Activated CD4-positive, alpha-beta T cell treated with anti-CD3 and anti-CD28 coated beads for 36 hours (primary cell): Measurements from ENCODE around the gene LAG3. TPM values are rescaled to one million over a fixed set of nuclear protein-coding genes. Genes with fewer than 3 reads are reported as not detected.

Experiments used
- ATAC-seq: fragments of 200-7000 bp; cut with Tn5 transposase; one replicate; pipeline ENCODE4 v1.10.0; 2021; ENCODE audit warnings: mild to moderate bottlenecking, moderate library complexity
- CTCF ChIA-PET: fragments of 350-600 bp; sonication (Branson Sonifier 250); formaldehyde crosslinking; loops from one replicate; lab custom pipeline; 2021; ENCODE audit warnings: antibody characterized with exemption; lab: Charles Lee
- POLR2A ChIA-PET: fragments of 350-600 bp; sonication (Branson Sonifier 250); formaldehyde crosslinking; loops from one replicate; lab custom pipeline; 2021; ENCODE audit warnings: antibody characterized with exemption, inconsistent platforms; lab: Charles Lee
- DNase-seq: peaks from one replicate; pipeline ENCODE4 v3.0.0-alpha.2; 2020
- H3K27ac Mint-ChIP-seq: one replicate; pipeline ENCODE4 v1.8.0; 2021; ENCODE audit warnings: mixed read lengths
- H3K27me3 Mint-ChIP-seq: one replicate; pipeline ENCODE4 v1.8.0; 2021; ENCODE audit warnings: mixed read lengths
- H3K36me3 Mint-ChIP-seq: one replicate; pipeline ENCODE4 v1.8.0; 2021; ENCODE audit warnings: low read depth, mixed read lengths
- H3K4me1 Mint-ChIP-seq: one replicate; pipeline ENCODE4 v1.8.0; 2021; ENCODE audit warnings: mixed read lengths
- H3K4me3 Mint-ChIP-seq: one replicate; pipeline ENCODE4 v1.8.0; 2021; ENCODE audit warnings: mild to moderate bottlenecking, moderate library complexity, mixed read lengths
- H3K9me3 Mint-ChIP-seq: one replicate; pipeline ENCODE4 v1.8.0; 2021; ENCODE audit warnings: low read depth, mixed read lengths
- intact Hi-C, 2 experiments: fragments of 100-400 bp; cut with DNase I in 1 of 2; cut with micrococcal nuclease in 1 of 2; formaldehyde crosslinking; loops; one replicate each; pipeline versions ENCODE4 v1.14.2 to v1.15.1; 2022 to 2024; cut with DNase I, micrococcal nuclease
- total RNA-seq, 2 experiments: library from RNA; stranded (reverse); gene quantifications; one replicate each; pipeline ENCODE4 v1.2.3, GENCODE V29; 2021

LAG3 gene
- total RNA-seq, result 10 to 100 TPM; 88.2 to 93.9 TPM

- Mint-ChIP-seq H3K4me3 (peak within 1 kb of the TSS; percentile 86), H3K4me1 (peaks cover 77% of the 10 kb centered on the region), H3K27me3 (peaks cover 20% of the 10 kb centered on the region), H3K27ac (peak within 1 kb of the TSS; percentile 89), H3K36me3 (peaks cover 41% of the 10 kb centered on the region), H3K9me3 (no peaks in the 10 kb centered on the region)
- DNase-seq, result peak; percentile 86
- peak; percentile 55 for ATAC-seq
- CTCF ChIA-PET, result interaction anchor here (0.7 to 2.7 kb wide), 4 partner anchors 9 to 101 kb away, joined by 3 to 21 read pairs (median 10); partner anchors contain the start of genes MLF2 and SPSB2
- intact Hi-C loops, result loop anchor here in 1 of 2 experiments (2.0 kb wide), 1 partner anchor 18 kb away; no protein-coding TSS in a partner anchor
- POLR2A ChIA-PET, result interaction anchor here (0.6 kb wide), 2 partner anchors 10 to 20 kb away, joined by 3 to 5 read pairs; no protein-coding TSS in a partner anchor
These were observed at the start of gene LAG3 for GRCh38 chr12:6772331-6772695. Gene LAG3, plus strand, starts transcription at chr12:6772520. Its CDS starts 333 bp downstream, at chr12:6772853.

- Mint-ChIP-seq H3K27me3 (no peaks in the 10 kb centered on the region), H3K36me3 (peaks cover 4% of the 10 kb centered on the region), H3K9me3 (no peaks in the 10 kb centered on the region), H3K27ac (peak overlapping the region; percentile 52), H3K4me3 (peak overlapping the region; percentile 80), H3K4me1 (peaks cover 18% of the 10 kb centered on the region)
- ChIA-PET POLR2A (interaction anchor here (1.3 to 2.8 kb wide), 4 partner anchors 13 to 130 kb away, joined by 3 to 18 read pairs (median 12); partner anchors contain the start of genes USP5 and ZNF384), CTCF (interaction anchor here (0.7 to 2.9 kb wide), 12 partner anchors 9 to 215 kb away, joined by 3 to 11 read pairs (median 7); partner anchors contain the start of genes MLF2, SPSB2 and ZNF384)
- DNase-seq, result no peak
- ATAC-seq, result no peak
- intact Hi-C loops, result loop anchor here (5.0 to 10.0 kb wide), 2 partner anchors 54 to 382 kb away; partner anchors contain the start of gene C1RL (in 1 of the 2)
These were observed 49.5 kb upstream of the LAG3 start for GRCh38 chr12:6722863-6723262.

DNA sequence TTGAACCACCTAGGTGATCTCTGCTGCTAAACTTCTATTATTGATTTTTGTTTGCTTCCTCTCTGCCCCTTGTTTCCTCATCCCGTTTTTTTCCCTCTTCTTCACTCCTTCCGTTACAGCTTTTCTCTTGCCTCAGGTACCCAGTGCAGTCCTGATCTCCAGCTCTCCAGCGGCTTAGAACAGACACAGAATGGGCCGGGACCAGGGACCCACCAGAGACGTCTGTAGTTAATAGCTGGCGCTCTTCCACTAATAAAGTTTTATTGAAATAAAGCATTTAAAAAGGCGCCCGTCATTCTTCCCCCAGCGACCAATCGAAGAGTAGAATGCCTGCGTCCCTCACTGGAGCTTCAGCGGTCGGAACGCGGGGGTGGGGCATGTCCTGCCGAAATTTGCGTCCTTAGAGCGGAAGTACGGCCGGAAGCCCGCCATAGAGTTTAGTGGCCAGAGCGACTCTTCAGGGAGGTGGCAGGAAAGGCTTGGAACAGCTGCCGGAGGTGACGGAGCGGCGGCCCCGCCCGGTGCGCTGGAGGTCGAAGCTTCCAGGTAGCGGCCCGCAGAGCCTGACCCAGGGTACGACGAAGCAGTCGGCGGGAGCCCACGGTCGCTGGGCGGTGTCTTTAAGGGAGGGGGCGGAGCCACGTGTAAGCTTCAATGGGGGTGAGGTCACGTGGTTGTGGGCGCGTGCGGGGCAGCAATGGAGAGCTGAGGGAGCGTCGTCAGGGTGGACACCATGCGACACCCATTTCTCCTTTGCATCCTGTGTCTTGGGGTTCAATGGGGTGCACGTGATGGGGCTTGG is 48.5 kb upstream of the LAG3 start, which contains the start of gene COPS7A:
Gene COPS7A, plus strand, starts transcription at position 440 of the 802 bp plus-strand sequence. CDS start 611 bp downstream, outside the sequence.
- intact Hi-C loops, result loop anchor here (1.0 to 10.0 kb wide), 14 partner anchors 29 to 465 kb away; partner anchors contain the start of genes ING4 (in 2 of the 2), USP5 (in 2 of the 2), ZNF384 (in 2 of the 2) and C1RL (in 1 of the 2)
- Mint-ChIP-seq H3K9me3 (no peaks in the 10 kb centered on the region), H3K4me1 (peaks cover 18% of the 10 kb centered on the region), H3K27ac (peak within 1 kb of the TSS; percentile 97), H3K36me3 (peaks cover 6% of the 10 kb centered on the region), H3K27me3 (no peaks in the 10 kb centered on the region), H3K4me3 (peak within 1 kb of the TSS; percentile 80)
- ChIA-PET CTCF (interaction anchor here (0.6 to 2.9 kb wide), 25 partner anchors 10 to 242 kb away, joined by 3 to 11 read pairs (median 4); partner anchors contain the start of genes CDCA3, MLF2, SPSB2 and USP5), POLR2A (interaction anchor here (0.6 to 2.8 kb wide), 17 partner anchors 9 to 1267 kb away, joined by 3 to 18 read pairs (median 4); partner anchors contain the start of genes C12orf57, MLF2, MRPL51 and NOP2)
- peak; percentile 98 for DNase-seq
- peak; percentile 96 for ATAC-seq

GRCh38 chr12:6724409-6724797 is 47.9 kb upstream of the LAG3 start:
- POLR2A ChIA-PET, result interaction anchor here (0.6 to 2.8 kb wide), 16 partner anchors 8 to 1266 kb away, joined by 3 to 18 read pairs (median 4); partner anchors contain the start of genes C12orf57, MLF2, MRPL51 and NOP2
- peak; percentile 42 for ATAC-seq
- Mint-ChIP-seq H3K27me3 (no peaks in the 10 kb centered on the region), H3K4me1 (peaks cover 18% of the 10 kb centered on the region), H3K36me3 (peaks cover 12% of the 10 kb centered on the region), H3K27ac (peak overlapping the region; percentile 97), H3K4me3 (peak overlapping the region; percentile 80), H3K9me3 (no peaks in the 10 kb centered on the region)
- intact Hi-C loops, result loop anchor here (1.0 to 10.0 kb wide), 14 partner anchors 29 to 465 kb away; partner anchors contain the start of genes ING4 (in 2 of the 2), USP5 (in 2 of the 2), ZNF384 (in 2 of the 2) and C1RL (in 1 of the 2)
- CTCF ChIA-PET, result interaction anchor here (0.7 to 2.9 kb wide), 15 partner anchors 9 to 241 kb away, joined by 3 to 10 read pairs (median 5); partner anchors contain the start of genes CDCA3, MLF2 and USP5
- no peak for DNase-seq

GRCh38 chr12:6725350-6725749 is 47.0 kb upstream of the LAG3 start:
- peaks cover 18% of the 10 kb centered on the region for H3K4me1 Mint-ChIP-seq
- DNase-seq (no peak), ATAC-seq (no peak)
- peak overlapping the region; percentile 6 for H3K27ac Mint-ChIP-seq
- ChIA-PET CTCF (interaction anchor here (0.6 to 2.8 kb wide), 3 partner anchors 8 to 100 kb away, joined by 3 to 8 read pairs (median 7); no protein-coding TSS in a partner anchor), POLR2A (interaction anchor here (0.7 to 2.8 kb wide), 4 partner anchors 36 to 157 kb away, joined by 3 to 18 read pairs (median 4); partner anchors contain the start of genes CDCA3, NOP2, SPSB2 and ZNF384)
- peak overlapping the region; percentile 80 for H3K4me3 Mint-ChIP-seq
- H3K36me3 Mint-ChIP-seq, result peaks cover 19% of the 10 kb centered on the region
- no peaks in the 10 kb centered on the region for H3K9me3 Mint-ChIP-seq
- H3K27me3 Mint-ChIP-seq, result no peaks in the 10 kb centered on the region
- intact Hi-C loops, result loop anchor here (2.0 to 10.0 kb wide), 2 partner anchors 63 to 379 kb away; partner anchors contain the start of genes C1RL (in 1 of the 2) and ING4 (in 1 of the 2)

DNA sequence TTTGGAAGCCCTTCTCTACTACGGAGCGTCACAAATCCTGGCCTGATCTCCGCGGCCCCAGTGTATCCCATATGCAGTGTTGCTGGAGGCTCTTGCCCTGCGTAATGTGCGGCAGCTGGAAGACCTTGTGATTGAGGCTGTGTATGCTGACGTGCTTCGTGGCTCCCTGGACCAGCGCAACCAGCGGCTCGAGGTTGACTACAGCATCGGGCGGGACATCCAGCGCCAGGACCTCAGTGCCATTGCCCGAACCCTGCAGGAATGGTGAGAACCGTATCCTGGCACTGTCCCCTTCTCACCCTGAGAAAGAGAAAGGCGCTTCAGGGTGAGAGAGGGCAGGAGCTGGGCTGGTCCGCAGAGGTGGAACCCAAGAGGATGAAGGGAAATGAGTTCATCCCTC is 43.1 kb upstream of the LAG3 start:
- DNase-seq (no peak), ATAC-seq (no peak)
- intact Hi-C loops, result loop anchor here in 1 of 2 experiments (10.0 kb wide), 1 partner anchor 376 kb away; the partner anchor contains the start of gene C1RL
- ChIA-PET POLR2A (no interaction called here), CTCF (interaction anchor here (0.7 to 1.0 kb wide), 2 partner anchors 86 to 105 kb away, joined by 3 read pairs; no protein-coding TSS in a partner anchor)
- Mint-ChIP-seq H3K4me3 (no peak overlapping the region), H3K36me3 (peaks cover 25% of the 10 kb centered on the region), H3K9me3 (no peaks in the 10 kb centered on the region), H3K4me1 (peaks cover 11% of the 10 kb centered on the region), H3K27me3 (no peaks in the 10 kb centered on the region), H3K27ac (no peak overlapping the region)

GRCh38 chr12:6730169-6730568 is 42.2 kb upstream of the LAG3 start:
- ChIA-PET CTCF (interaction anchor here (0.6 kb wide), 2 partner anchors 25 to 91 kb away, joined by 3 read pairs; no protein-coding TSS in a partner anchor), POLR2A (no interaction called here)
- Mint-ChIP-seq H3K4me1 (peaks cover 10% of the 10 kb centered on the region), H3K27me3 (no peaks in the 10 kb centered on the region), H3K4me3 (no peak overlapping the region), H3K27ac (no peak overlapping the region), H3K9me3 (no peaks in the 10 kb centered on the region), H3K36me3 (peaks cover 25% of the 10 kb centered on the region)
- no peak for ATAC-seq
- no peak for DNase-seq
- intact Hi-C loops, result no loop called here

- CTCF ChIA-PET, result interaction anchor here (0.6 to 2.8 kb wide), 6 partner anchors 8 to 101 kb away, joined by 3 to 8 read pairs (median 3); partner anchors contain the start of genes COPS7A and MLF2
- Mint-ChIP-seq H3K27me3 (no peaks in the 10 kb centered on the region), H3K36me3 (peaks cover 12% of the 10 kb centered on the region), H3K4me3 (no peak overlapping the region), H3K9me3 (no peaks in the 10 kb centered on the region), H3K4me1 (peaks cover 6% of the 10 kb centered on the region), H3K27ac (no peak overlapping the region)
- intact Hi-C loops, result loop anchor here (1.0 kb wide), 2 partner anchors 45 to 91 kb away; no protein-coding TSS in a partner anchor
- no peak for ATAC-seq
- no peak for DNase-seq
- POLR2A ChIA-PET, result no interaction called here
These were observed 37.6 kb upstream of the LAG3 start for GRCh38 chr12:6734506-6735387.

DNA sequence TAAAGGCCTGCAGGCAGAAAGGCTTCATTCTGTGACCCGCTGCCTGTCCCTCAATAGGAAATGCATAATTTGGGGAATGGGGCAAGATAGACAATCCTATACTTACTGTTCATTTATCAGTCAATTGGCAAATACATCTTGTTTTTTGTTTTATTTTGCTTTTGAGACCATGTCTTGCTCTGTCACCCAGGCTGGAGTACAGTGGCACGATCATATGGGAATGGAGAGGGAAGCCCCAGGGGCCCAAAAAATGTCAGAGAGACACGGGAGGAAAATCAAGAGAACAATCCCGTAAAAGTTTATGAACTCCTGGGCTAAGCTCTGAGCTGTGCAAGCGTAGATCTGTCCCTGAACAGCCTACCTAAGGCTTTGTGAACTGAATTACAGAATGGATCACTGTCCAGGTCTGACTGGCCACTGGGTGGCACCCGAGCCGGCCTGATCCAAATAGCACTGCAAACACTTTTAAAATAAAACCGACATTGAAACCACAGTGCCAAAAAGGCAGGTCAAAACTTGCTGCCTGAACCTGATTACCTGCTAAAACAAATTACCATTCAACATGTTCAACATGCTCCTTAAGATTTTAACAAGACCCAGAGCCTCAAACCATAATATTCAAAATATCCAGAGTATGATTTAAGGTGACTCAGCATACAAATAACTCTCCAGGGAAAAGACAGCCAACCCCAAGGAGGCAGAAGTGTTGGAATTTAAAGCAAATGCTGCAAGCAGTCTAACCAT is 36.7 kb upstream of the LAG3 start:
- DNase-seq (peak; percentile 72), ATAC-seq (peak; percentile 81)
- intact Hi-C loops, result loop anchor here (1.0 kb wide), 2 partner anchors 44 to 90 kb away; no protein-coding TSS in a partner anchor
- Mint-ChIP-seq H3K4me1 (peaks cover 6% of the 10 kb centered on the region), H3K27me3 (no peaks in the 10 kb centered on the region), H3K36me3 (peaks cover 5% of the 10 kb centered on the region), H3K27ac (no peak overlapping the region), H3K9me3 (no peaks in the 10 kb centered on the region), H3K4me3 (no peak overlapping the region)
- POLR2A ChIA-PET, result no interaction called here
- CTCF ChIA-PET, result interaction anchor here (0.7 to 1.1 kb wide), 3 partner anchors 18 to 100 kb away, joined by 3 read pairs; no protein-coding TSS in a partner anchor
